HUES64 (cell line): ENCODE data around the gene SNX22.
"Not testable (repeated sequence)": the region's sequence is repeated elsewhere in the genome, so short reads cannot be mapped to it uniquely, and the experiment has no call there.

ENCODE experiments used
- H3K27ac ChIP-seq: 2 replicates; pipeline ENCODE4 v1.7.0; 2013; ENCODE audit warnings: low read depth, low read length, inconsistent platforms
- H3K27me3 ChIP-seq: 2 replicates; pipeline ENCODE4 v1.6.1; 2013; ENCODE audit warnings: mild to moderate bottlenecking, low read length; ENCODE audit not compliant: insufficient read depth
- H3K36me3 ChIP-seq: 2 replicates; pipeline ENCODE4 v1.6.1; 2013; ENCODE audit warnings: mild to moderate bottlenecking, low read length; ENCODE audit not compliant: insufficient read depth
- H3K4me1 ChIP-seq: 2 replicates; pipeline ENCODE4 v1.6.1; 2013; ENCODE audit warnings: mild to moderate bottlenecking, low read length, moderate library complexity; ENCODE audit not compliant: insufficient read depth
- H3K4me3 ChIP-seq: 2 replicates; pipeline ENCODE4 v1.5.1; 2013; ENCODE audit warnings: mild to moderate bottlenecking, low read length, moderate library complexity
- H3K9ac ChIP-seq: 2 replicates; pipeline ENCODE4 v1.6.1; 2013; ENCODE audit warnings: mild to moderate bottlenecking, low read depth, low read length
- H3K9me3 ChIP-seq: 2 replicates; pipeline ENCODE4 v1.6.1; 2013; ENCODE audit warnings: low read depth, low read length; ENCODE audit not compliant: insufficient read depth
- WGBS: fragments of 150-250, 120-280 bp; methylation state at CpG from one replicate; pipeline ENCODE4 v1.1.7; 2013; ENCODE audit warnings: missing lambda C conversion rate; 5-methylcytosine and 5-hydroxymethylcytosine counted together

SNX22 gene

DNA sequence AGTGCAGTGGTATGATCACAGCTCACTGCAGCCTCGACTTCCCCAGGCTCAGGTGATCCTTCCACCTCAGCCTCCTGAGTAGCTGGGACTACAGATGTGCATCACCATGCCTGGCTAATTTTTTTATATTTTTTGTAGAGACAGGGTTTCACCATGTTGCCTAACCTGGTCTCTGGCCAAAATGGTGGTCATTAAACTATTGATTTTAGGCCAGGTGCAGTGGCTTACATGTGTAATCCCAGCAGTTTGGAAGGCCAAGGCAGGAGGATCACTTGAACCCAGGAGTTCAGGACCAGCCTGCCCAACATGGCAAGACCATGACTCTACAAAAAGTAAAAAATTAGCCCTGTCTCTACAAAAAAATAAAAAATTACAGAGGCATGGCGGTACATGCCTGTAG is 31.2 kb upstream of the SNX22 start:
- not testable (repeated sequence) for H3K9ac ChIP-seq, H3K27ac ChIP-seq, H3K4me3 ChIP-seq, H3K4me1 ChIP-seq, H3K27me3 ChIP-seq, H3K9me3 ChIP-seq
- peaks cover 74% of the 10 kb centered on the region for H3K36me3 ChIP-seq
- 94% methylated on average over 2 of the region's 2 CpGs for WGBS

DNA sequence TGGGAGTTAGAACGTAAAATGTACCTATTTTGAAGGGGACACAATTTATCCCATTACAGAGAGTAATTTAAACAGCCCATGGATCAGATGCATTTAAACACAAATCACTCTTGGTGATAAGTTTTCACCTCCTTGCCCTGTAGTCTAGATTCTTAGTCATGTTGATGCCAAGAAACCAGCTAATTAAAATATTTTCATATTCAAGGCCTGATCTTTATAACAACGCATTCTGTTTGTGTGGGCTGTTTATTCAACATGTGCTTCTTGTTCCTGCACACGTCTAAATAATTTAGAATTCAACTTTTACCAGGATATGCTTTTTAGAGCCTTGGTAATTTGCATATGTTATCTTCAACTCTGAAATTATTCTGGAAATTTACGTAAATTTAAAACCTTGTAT is 29.9 kb upstream of the SNX22 start:
- WGBS, result 100% methylated on average over 4 of the region's 4 CpGs
- no peaks in the 10 kb centered on the region for H3K4me1 ChIP-seq
- no peak overlapping the region for H3K4me3 ChIP-seq
- peaks cover 70% of the 10 kb centered on the region for H3K36me3 ChIP-seq
- H3K9ac ChIP-seq, result no peak overlapping the region
- no peak overlapping the region for H3K27ac ChIP-seq
- no peaks in the 10 kb centered on the region for H3K9me3 ChIP-seq
- no peaks in the 10 kb centered on the region for H3K27me3 ChIP-seq

- H3K4me1 ChIP-seq, result no peaks in the 10 kb centered on the region
- no peak overlapping the region for H3K4me3 ChIP-seq
- no peak overlapping the region for H3K9ac ChIP-seq
- no peak overlapping the region for H3K27ac ChIP-seq
- H3K27me3 ChIP-seq, result no peaks in the 10 kb centered on the region
- H3K9me3 ChIP-seq, result no peaks in the 10 kb centered on the region
- peaks cover 73% of the 10 kb centered on the region for H3K36me3 ChIP-seq
- no CpG with 5 or more reads among the region's 1 CpG for WGBS
These were observed 29.1 kb upstream of the SNX22 start for GRCh38 chr15:64122444-64122843.

- peaks cover 75% of the 10 kb centered on the region for H3K36me3 ChIP-seq
- 92% methylated on average over 3 of the region's 3 CpGs for WGBS
- H3K9me3 ChIP-seq, result no peaks in the 10 kb centered on the region
- no peak overlapping the region for H3K9ac ChIP-seq
- H3K27ac ChIP-seq, result no peak overlapping the region
- H3K4me3 ChIP-seq, result no peak overlapping the region
- H3K4me1 ChIP-seq, result no peaks in the 10 kb centered on the region
- H3K27me3 ChIP-seq, result no peaks in the 10 kb centered on the region
These were observed 28.6 kb upstream of the SNX22 start for GRCh38 chr15:64122936-64123351.

DNA sequence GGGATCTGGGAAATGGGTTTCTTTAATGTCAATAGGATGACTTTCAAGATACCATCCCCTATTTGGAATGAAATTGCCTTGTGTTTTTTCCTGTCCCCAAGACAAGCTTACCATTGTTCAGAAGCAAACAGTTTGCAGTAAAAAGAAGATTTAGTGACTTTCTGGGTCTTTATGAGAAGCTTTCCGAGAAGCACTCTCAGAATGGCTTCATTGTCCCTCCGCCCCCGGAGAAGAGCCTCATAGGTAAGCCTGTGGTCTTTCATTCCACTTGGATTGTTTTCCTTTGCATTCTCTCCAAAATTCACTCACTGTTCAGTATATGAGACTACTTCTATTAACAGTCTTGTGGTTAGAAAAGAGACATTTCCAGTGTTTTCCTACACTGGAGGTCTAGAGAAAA is 25.6 kb upstream of the SNX22 start:
- no peaks in the 10 kb centered on the region for H3K27me3 ChIP-seq
- no peak overlapping the region for H3K9ac ChIP-seq
- H3K9me3 ChIP-seq, result no peaks in the 10 kb centered on the region
- WGBS, result 65% methylated on average over 3 of the region's 3 CpGs
- H3K36me3 ChIP-seq, result peaks cover 79% of the 10 kb centered on the region
- no peaks in the 10 kb centered on the region for H3K4me1 ChIP-seq
- no peak overlapping the region for H3K27ac ChIP-seq
- no peak overlapping the region for H3K4me3 ChIP-seq

GRCh38 chr15:64127521-64128270 is 23.8 kb upstream of the SNX22 start:
- Histone ChIP-seq H3K27ac (no peak overlapping the region), H3K36me3 (peaks cover 84% of the 10 kb centered on the region), H3K9me3 (no peaks in the 10 kb centered on the region), H3K27me3 (no peaks in the 10 kb centered on the region), H3K4me1 (no peaks in the 10 kb centered on the region), H3K4me3 (no peak overlapping the region), H3K9ac (no peak overlapping the region)
- 94% methylated on average over 5 of the region's 6 CpGs for WGBS

DNA sequence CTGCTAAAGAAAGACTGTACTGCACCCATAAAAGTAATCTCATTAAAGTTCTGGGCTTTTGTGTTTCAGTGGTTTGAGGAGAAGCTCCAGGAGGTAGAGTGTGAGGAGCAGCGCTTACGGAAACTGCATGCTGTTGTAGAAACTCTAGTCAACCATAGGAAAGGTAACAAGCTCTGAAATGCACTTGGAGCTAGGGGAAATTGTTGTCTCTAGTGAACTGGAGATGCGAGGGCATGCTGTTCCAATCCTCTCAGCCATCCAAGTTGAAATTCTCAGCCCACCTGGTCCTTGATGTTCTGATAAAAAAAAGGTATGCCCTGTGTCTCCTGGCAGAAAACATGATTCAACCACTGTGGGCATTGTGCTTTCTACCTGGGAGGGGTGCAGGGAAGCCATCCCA is 21.4 kb upstream of the SNX22 start:
- no peaks in the 10 kb centered on the region for H3K27me3 ChIP-seq
- H3K27ac ChIP-seq, result no peak overlapping the region
- H3K4me3 ChIP-seq, result no peak overlapping the region
- H3K9ac ChIP-seq, result no peak overlapping the region
- H3K4me1 ChIP-seq, result no peaks in the 10 kb centered on the region
- 98% methylated on average over 3 of the region's 3 CpGs for WGBS
- H3K36me3 ChIP-seq, result peaks cover 82% of the 10 kb centered on the region
- H3K9me3 ChIP-seq, result no peaks in the 10 kb centered on the region

DNA sequence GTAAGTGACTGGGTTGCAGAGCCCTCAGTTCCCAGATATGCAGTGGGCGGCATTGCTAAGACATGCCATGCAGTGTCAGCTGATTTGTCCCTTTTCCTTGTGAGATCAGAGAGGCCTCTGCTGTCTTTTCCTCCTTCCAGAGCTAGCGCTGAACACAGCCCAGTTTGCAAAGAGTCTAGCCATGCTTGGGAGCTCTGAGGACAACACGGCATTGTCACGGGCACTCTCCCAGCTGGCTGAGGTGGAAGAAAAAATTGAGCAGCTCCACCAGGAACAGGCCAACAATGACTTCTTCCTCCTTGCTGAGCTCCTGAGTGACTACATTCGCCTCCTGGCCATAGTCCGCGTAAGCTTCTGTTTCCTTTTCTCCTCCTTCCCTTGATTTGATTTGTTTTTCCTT is 20.0 kb upstream of the SNX22 start:
- H3K9ac ChIP-seq, result no peak overlapping the region
- no peaks in the 10 kb centered on the region for H3K9me3 ChIP-seq
- WGBS, result 96% methylated on average over 7 of the region's 7 CpGs
- no peaks in the 10 kb centered on the region for H3K4me1 ChIP-seq
- H3K36me3 ChIP-seq, result peaks cover 82% of the 10 kb centered on the region
- no peak overlapping the region for H3K4me3 ChIP-seq
- H3K27ac ChIP-seq, result no peak overlapping the region
- no peaks in the 10 kb centered on the region for H3K27me3 ChIP-seq

DNA sequence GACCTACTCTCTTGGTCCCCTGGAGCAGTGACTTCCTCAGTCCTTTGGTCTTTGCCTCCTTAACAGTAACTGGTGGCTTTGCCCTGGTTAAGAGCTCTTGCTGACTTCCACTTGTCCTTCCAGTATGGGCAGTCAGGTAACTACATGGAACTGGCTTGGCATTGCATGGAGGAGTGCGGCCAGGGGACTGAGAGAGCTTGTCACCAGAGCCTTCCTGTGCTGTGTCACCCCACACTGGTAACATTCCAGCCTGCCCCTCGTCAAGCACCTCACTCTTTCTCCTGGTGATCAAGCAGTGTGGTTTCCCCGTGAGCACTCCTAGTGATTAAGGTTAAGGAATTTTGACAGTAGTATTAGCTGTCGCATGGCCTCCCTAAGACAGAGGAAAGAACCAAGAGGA is 19.3 kb upstream of the SNX22 start:
- Histone ChIP-seq H3K27ac (no peak overlapping the region), H3K27me3 (no peaks in the 10 kb centered on the region), H3K4me1 (no peaks in the 10 kb centered on the region), H3K4me3 (no peak overlapping the region), H3K9ac (no peak overlapping the region), H3K36me3 (peaks cover 84% of the 10 kb centered on the region), H3K9me3 (no peaks in the 10 kb centered on the region)
- WGBS, result 91% methylated on average over 4 of the region's 4 CpGs

GRCh38 chr15:64133623-64134344 is 17.7 kb upstream of the SNX22 start:
- 93% methylated on average over 10 of the region's 10 CpGs for WGBS
- no peaks in the 10 kb centered on the region for H3K27me3 ChIP-seq
- no peak overlapping the region for H3K27ac ChIP-seq
- no peaks in the 10 kb centered on the region for H3K9me3 ChIP-seq
- peaks cover 83% of the 10 kb centered on the region for H3K36me3 ChIP-seq
- no peaks in the 10 kb centered on the region for H3K4me1 ChIP-seq
- H3K4me3 ChIP-seq, result no peak overlapping the region
- H3K9ac ChIP-seq, result no peak overlapping the region

- Histone ChIP-seq H3K36me3 (peaks cover 80% of the 10 kb centered on the region), H3K9ac (no peak overlapping the region), H3K4me3 (no peak overlapping the region), H3K27me3 (no peaks in the 10 kb centered on the region), H3K27ac (no peak overlapping the region), H3K9me3 (no peaks in the 10 kb centered on the region), H3K4me1 (no peaks in the 10 kb centered on the region)
- 97% methylated on average over 9 of the region's 9 CpGs for WGBS
These were observed 17.1 kb upstream of the SNX22 start for GRCh38 chr15:64134345-64134829.
